GM18499 (cell line): ENCODE results near the gene CRADD.
"Not testable (repeated sequence)": the region's sequence is repeated elsewhere in the genome, so short reads cannot be mapped to it uniquely, and the experiment has no call there.

ENCODE experiments used
- ATAC-seq: cut with Tn5 transposase; IDR thresholded peaks from one replicate; pipeline ENCODE4 v1.9.1; 2021; ENCODE audit warnings: moderate number of reproducible peaks; ENCODE audit not compliant: insufficient read depth, unreplicated experiment

CRADD gene

DNA sequence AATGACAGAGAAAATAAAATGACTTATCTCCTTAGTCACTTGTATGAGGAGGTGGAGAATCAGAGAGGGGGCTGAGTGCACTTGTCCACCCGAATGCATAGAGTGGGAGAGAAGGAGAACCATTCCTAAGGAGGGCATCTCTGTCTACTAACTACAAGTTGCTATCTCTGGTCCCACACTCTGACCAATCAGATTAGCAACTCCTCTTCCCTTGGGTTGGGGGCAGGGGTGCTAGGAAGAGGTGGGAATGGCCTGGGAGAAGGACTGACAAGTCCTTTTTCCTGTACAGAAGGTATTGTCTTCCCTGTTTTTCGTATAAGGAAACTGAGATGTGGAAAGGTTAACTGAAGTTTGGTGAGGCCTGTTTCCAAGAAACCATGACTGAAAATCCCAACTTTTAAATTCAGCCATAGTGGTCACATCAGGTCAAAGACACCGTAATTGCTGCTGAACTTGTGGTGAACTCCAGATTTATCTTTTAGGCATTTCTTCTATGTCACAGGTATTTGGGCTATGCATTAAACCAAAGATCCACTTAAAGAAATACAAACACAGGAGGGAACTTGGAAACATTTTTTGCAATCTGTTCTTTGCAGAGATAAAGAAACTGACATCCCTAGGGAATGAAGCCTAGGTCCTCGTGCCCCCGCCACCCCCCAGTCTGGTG lies 207.8 kb downstream of the CRADD start:
- ATAC-seq: no peak

DNA sequence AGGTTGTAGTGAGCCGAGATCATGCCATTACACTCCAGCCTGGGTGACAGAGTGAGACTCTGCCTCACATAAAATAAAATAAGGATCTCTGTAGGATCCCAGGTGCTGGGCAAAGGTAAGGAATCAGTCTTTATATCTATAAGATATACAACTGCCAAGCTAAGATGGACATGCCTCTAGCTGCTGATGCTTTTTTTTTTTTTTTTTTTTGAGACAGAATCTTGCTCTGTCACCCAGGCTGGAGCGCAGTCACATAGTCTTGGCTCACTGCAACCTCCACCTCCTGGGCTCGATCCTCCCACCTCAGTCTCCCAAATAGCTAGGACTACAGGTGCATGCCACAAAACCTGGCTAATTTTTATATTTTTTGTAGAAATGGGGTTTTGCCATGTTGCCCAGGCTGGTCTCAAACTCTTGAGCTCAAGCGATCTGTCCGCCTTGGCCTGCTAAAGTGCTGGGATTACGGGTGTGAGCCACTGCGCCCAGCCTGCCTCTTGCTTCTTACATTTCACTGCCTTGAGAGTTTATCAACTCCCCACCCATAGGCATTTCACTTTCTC lies 208.9 kb downstream of the CRADD start:
- ATAC-seq: not testable (repeated sequence)

DNA sequence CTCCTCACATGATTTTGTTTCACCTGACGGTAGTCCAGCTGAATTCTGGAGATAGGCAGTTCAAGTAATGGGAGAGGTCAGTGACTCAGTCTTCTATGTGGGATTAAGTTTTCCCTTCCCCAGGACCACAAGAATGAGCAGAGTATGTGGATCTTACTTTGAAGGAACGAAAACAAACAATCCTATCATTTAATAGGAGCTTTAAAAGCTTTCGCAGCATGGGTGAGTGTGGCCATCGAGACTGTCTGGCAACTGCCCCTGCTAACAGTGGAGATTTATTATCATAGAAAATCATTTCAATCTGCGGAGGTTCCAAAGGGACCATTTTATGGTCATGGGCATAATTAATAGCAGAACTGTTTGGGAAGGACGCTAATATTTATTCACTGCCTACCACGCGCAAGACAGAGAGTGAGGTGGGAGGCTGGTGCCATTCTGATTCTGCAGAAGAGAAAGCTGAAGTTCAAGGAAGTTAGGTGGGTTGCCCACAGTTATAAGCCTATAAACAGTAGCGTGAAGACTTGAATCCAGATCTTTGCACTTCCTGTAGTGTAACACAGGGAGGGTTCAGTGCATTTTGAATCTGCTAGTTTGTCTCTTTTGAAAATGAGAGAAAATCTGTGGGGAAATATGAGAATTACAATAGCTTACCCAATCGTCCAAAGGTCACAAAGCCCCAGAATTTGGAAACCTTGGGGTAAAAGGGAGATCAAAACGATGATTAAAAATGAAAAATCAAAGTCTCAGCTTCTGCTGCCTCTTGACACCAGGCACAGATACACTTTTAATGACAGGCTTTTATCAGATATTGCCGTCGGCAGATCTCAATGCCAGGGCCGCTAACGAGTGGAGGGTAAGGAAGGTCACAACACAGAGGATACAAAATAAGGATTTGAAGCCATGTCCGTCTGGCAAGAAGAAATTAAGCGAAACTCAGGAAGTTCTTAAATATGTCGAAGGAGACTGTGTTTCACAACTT lies 209.6 kb downstream of the CRADD start:
- ATAC-seq: no peak

DNA sequence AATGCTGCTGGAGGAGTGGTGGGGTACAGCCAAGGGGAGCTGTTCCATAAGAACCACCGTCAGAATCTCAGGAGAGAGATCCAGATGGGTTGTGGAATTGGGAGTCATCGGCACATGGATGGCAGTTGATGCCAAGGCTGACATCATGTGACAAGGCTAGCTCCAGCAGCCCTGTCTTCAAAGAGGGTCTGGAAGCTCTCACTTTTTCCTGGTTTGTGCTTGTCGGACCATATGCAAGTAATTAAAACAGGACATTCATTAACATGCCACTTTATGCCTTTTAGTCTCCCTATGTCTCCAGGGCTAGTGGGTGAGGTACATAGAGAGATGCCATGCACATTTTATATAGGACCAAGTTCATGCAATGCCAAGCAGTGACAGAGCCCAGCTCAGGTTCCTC lies 211.8 kb downstream of the CRADD start:
- no peak for ATAC-seq

DNA sequence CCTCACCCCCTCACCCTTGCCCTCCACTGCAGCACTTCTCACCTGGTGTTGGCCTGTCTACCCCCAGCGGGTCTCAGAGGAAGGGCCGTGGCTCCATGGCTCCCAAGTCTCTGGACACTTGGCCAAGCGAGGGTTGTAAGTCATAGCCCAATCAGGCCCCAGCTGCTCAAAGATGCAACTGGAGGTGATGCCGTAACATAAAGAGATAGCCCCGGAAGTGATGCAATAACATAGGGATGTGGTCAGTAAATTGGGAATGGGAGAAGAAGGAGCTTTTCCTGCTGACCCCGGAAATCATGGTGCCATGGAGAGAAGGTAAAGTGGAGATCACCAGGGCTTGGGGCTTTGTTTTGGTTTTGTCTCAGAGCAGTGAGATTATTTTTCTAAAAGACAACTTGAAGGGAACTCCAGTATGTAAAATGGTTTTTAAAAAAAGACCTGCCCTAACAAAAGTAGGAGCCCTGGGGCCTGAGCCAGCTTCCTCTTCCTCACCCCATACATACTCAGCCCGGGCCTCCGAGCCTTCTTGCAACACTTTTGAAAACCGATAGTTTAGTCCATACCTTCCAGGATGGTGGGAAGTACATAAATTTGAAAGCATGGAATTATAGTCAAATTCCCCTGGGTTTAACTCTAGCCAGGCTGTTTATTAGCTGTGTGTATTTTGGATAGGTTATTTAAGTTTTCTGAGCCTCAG lies 212.5 kb downstream of the CRADD start:
- no peak for ATAC-seq

DNA sequence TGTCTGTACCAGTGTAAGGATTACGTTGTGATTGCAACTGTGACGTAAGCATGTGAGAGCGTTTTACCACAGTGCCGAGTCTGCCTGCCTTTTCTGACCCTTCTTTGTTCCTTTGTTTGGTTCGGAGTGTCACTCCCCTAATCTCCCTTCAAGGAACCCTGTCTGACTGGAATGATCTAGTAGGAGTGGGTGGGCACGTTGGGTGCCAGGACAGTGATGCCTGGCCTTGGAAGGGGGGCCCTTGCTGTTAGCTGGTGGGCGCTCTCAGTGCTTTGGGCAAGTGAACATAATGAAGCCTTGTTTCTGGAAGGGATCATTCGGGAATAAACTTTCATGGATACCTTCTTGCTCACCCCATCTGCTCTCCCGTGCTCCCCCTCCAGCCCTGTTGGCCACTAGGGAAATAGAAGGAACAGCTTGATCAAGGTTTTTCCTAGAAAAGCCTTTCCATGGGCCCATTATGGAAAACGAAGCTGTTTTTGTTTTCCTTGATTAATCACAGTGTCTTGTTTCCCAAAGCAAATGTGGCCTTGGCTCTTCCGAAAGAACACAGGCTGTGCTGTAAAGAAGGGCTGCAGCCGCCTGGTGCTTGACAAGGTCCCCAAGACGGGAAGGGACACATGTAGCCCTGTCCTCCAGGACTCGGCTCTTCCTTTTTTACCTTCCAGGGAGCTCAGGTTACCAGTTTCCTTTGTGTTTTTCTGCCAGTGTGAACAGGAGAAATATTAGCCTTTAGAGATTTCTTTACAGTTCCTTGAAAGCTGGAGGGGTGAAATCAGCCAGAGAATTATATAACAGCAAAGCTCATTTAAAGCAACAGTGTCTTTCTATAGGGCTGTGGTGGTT lies 215.5 kb downstream of the CRADD start:
- ATAC-seq: no peak

DNA sequence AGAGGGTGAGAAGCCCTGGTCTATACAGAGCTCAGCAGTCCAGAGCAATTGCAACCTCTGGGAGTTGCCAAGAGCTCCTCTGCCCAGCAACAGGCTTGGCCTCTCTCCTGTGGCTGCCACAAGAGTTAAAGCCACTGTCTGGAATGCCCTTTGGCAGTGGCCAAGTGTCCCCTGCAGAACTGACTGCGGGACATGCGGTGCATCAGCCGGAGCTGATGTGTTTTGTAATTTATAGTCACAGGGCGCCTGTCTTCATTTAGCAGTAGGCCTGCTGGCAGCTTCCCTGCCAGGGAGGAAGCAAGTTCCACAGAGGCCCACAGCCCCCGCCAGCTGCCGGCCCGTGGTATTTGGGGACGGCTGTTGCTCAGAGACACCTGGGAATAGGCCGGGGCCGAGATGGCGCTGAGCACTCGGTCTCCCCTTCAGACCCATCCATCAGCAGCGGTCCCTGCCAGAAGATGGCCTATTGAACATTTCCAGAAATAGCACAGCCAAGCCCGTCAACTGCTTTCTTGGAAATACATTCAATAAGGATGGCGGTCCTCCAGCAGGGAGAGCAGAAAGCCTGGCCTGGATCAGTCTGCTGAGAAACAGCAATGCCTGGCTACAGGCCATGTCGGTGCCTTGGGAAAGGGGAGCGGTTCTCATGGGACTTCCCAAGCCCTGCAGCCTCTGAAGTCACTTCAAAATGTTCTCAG lies 217.4 kb downstream of the CRADD start:
- ATAC-seq: no peak

DNA sequence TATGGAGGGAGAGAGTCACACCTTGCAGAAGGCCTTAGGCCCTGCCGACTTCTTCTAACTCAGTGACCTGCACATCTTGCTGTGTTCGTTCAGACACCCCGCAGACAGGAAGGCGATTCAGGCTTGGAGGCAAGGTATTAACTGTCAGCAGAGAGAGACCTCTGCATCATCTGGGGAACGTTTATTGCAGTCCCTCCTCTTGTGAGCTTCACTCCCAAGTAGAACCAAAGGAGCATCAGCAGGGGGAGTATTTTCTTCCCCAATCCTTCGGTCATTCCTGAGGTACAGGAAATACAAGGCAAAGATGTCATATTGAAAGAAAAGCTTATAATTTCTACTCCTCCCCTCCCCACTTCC lies 217.9 kb downstream of the CRADD start:
- ATAC-seq: no peak

DNA sequence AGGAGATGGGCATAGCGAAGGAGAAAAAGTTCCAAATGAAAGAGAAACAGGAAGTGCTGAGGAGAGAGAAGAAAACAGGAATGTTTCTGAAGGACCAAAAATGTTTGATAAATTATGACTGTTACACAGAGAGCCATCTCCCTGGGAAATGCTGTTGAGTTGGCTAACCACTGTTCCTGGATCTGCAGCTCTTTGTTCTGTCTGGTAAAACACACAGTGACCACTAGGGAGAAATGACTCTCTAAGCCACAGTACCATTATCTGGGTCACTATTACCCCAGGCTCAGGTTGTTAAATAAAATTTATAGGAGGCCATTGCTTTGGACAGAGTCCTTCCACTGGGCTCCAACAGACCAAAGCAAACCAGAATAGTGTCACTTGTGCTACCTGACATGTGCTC lies 219.3 kb downstream of the CRADD start:
- no peak for ATAC-seq

DNA sequence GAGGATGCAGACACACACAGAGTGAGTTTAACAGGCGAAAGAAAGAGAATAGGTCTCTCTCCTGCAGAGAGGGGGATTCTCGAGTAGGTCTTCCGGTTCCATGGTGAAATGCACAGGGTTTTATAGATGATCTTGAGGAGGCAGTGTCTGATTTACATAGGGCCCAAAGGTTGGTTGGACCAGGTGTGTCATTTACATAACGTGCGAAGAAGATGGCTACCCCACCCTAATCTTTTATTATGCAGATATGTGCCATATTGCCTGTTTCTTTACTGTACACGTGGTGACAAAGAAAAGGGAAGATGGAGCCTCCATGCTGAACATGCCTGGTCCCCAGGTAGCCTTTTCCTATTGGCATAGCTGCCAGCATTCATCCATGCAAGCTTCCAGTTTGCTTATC lies 219.8 kb downstream of the CRADD start:
- no peak for ATAC-seq

DNA sequence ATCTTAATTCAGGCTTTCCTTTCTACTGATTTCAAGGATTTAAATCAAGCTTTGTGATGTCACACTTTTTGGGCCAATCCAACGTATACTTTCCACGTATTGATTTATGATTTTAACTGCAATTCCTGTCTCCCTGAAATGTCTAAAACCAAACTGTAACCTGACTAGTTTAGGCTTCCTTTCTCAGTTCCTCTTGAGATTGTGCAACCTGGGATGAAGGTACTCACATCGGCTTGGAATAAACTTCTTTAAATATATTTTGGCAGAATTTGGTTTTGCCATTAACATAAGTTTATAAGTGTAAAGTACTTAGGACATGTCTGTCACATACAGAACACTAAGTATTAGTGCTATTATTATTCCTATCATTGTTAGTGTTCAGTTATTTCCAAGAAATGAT lies 224.6 kb downstream of the CRADD start:
- no peak for ATAC-seq

DNA sequence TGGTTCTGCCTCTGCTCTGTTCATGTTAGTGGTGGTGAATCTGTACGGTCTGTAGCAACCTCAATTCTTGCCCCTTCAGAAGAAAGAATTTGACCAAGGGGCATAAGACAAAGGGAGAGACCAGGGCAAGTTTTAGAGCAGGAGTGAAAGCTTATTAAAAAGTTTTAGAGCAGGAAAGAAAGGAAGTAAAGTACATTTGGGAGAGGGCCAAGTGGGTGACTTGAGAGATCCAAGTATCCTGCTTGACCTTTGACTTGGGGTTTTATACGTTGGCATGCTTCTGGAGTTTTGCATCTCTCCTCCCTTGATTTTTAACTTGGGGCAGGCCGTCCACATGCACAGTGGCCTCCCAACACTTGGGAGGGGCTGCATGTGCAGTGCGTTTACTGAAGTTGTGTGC lies 225.0 kb downstream of the CRADD start:
- ATAC-seq: no peak

DNA sequence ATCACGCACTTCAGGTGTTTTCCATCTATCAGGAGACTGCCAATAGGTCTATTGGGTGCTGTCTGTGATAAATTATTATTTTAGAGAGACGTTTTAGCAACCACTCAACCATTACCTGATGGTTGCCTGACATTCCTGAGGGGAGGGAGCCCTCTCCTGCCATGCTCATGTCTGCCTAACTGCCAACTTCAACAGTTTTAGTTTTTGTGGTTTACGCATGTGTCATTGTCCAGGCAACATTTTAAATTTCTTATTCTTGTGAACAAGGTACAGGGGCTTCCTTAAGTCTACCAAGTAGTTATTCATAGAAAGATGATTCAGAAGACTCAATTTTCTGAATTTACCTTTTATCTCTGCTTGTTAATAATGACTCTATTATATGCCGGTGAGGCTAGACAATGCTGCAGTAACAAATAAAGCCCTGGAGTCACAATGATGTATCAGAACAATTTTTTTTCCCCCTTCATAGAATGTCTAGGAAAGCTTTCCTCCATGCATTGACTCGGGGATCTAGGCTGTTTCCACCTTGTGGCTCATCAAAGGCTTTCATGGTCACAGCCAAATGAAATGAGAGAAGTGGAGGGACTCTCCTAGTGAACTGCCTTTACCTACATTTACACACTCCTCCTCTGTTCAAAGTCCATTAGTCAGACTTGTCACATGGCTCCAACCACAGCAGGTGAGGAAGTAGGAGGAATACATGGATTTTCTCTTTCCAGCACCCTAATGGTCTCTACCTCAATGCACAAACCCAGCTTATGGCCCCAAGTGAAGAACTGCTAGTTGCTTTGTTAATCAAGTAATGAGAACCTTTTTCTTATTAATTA lies 225.8 kb downstream of the CRADD start:
- ATAC-seq: no peak

DNA sequence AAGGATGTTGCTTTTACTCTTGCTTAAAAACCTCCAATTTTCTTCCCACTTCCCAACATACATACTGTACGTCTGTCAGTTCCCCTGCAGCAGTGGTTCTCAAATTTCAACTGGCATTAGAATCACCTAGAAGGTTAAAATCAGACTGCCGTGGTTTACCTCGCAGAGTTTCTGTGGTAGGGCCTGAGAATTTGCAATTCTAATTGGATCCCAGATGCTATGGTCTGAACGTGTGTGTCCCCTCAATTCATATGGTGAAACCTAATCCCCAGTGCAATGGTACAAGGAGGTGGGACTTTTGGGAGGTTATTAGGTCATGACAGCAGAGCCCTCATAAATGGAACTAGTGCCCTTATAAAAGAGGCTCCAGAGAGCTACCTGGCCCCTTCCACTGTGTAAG lies 226.9 kb downstream of the CRADD start:
- no peak for ATAC-seq

DNA sequence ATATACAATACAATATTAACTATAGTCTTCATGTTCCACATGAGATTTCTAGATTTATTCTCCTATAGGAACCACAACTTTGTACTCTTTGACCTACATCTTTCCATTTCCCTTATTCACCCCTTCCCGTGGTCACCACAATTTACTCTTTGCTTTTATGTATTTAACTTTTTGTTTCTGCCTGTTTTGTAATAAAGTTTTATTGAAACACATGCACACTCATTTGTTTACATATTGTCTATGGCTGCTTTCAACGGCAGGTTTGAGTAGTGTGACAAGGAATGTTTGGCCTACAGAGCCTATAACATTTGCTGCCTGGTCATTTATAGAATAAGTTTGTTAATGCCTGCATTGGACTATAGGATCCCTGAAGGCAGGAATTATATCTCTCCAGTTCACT lies 231.1 kb downstream of the CRADD start:
- no peak for ATAC-seq

DNA sequence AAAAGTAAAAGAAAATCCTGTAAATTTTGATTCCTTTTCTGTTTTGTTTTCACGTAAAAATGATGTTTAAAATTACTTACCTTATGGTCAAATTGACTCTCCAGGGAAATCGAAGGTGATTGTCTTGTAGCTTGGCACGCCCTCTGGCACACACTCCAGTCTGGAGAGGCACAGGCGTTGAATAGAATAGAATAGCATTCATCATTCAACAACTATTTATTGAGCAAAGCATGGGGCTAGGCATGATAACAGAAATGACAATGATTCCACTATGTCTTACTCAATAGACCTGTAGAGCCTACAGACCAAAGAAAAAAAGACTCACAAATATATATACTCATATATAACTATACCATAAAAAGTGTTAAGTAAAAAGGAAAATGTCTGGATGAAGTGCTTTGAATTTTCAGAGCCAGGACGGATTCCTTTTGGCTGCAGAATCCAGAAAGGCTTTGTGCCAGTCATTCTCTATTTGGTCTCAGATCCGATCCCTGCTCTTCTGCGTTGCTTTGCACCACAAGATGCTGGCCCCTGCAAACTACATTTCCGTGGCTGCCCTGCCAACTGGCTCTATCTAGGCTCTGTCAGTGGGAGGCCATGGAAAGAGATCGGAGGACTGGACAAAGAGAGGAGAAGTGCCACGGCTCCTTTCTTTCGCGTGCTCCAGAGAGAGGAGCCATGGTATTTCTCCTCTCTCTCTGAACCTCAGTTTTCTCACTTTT lies 231.8 kb downstream of the CRADD start:
- ATAC-seq: no peak

DNA sequence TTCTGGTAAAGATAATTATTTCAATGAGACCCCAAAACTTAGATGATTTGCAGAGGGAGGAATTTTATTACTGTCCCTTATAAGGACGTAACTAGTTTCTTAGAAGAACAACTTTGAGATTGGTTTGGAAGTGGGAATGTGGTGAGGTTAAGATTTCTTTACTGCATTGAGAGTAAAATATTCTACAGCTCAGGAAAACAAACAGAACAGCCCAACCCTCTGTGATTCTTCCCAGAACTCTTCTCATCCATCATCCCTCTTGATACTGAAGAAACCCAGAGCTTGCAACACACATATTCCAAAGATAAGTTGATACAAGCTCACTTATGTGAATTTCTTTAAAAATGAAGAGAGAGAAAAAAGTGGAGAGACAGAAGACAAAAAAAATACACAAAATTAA lies 234.2 kb downstream of the CRADD start:
- no peak for ATAC-seq
